ENCODE results near the gene APOD.
A peak's percentile ranks its signal among the peaks of the same experiment; 100 is the strongest.
"Not testable (repeated sequence)": the region's sequence is repeated elsewhere in the genome, so short reads cannot be mapped to it uniquely, and the experiment has no call there.

APOD gene

GRCh38 chr3:195583831-195584542 lies at the start of gene APOD:
Gene APOD (minus strand): TSS chr3:195583940. CDS start chr3:195579461, 4,479 bp downstream.
- DNase-seq (ENCODE audit: low read depth): peak; percentile 39

- DNase-seq (ENCODE audit: low read depth): not testable (repeated sequence)
Observed at GRCh38 chr3:195633351-195633750, 49.6 kb upstream of the APOD start.

GRCh38 chr3:195632501-195633185 lies 48.9 kb upstream of the APOD start:
- DNase-seq (ENCODE audit: low read depth): not testable (repeated sequence)

GRCh38 chr3:195632046-195632445 lies 48.3 kb upstream of the APOD start:
- DNase-seq (ENCODE audit: low read depth): not testable (repeated sequence)

- DNase-seq (ENCODE audit: low read depth): not testable (repeated sequence)
Observed at GRCh38 chr3:195630938-195631495, 47.3 kb upstream of the APOD start.

GRCh38 chr3:195630086-195630917 lies 46.6 kb upstream of the APOD start:
- DNase-seq (ENCODE audit: low read depth): not testable (repeated sequence)

GRCh38 chr3:195629682-195630081 lies 45.9 kb upstream of the APOD start:
- DNase-seq (ENCODE audit: low read depth): not testable (repeated sequence)

GRCh38 chr3:195628386-195628920 lies 44.7 kb upstream of the APOD start:
- DNase-seq (ENCODE audit: low read depth): not testable (repeated sequence)

- not testable (repeated sequence) for DNase-seq (ENCODE audit: low read depth)
Observed at GRCh38 chr3:195627515-195628385, 44.0 kb upstream of the APOD start.

- not testable (repeated sequence) for DNase-seq (ENCODE audit: low read depth)
Observed at GRCh38 chr3:195624603-195625560, 41.1 kb upstream of the APOD start.

- DNase-seq (ENCODE audit: low read depth): not testable (repeated sequence)
Observed at GRCh38 chr3:195624171-195624570, 40.4 kb upstream of the APOD start.

GRCh38 chr3:195623217-195623965 lies 39.7 kb upstream of the APOD start:
- DNase-seq (ENCODE audit: low read depth): not testable (repeated sequence)

GRCh38 chr3:195622523-195623170 lies 38.9 kb upstream of the APOD start:
- not testable (repeated sequence) for DNase-seq (ENCODE audit: low read depth)

- not testable (repeated sequence) for DNase-seq (ENCODE audit: low read depth)
Observed at GRCh38 chr3:195622012-195622411, 38.3 kb upstream of the APOD start.

- not testable (repeated sequence) for DNase-seq (ENCODE audit: low read depth)
Observed at GRCh38 chr3:195621095-195621494, 37.4 kb upstream of the APOD start.

- not testable (repeated sequence) for DNase-seq (ENCODE audit: low read depth)
Observed at GRCh38 chr3:195620476-195620875, 36.7 kb upstream of the APOD start.

GRCh38 chr3:195619591-195620369 lies 36.0 kb upstream of the APOD start:
- not testable (repeated sequence) for DNase-seq (ENCODE audit: low read depth)
